NCI-H2107 treated with DMSO at 0.1 percent for 48 hours (cell line): Measurements from ENCODE around the gene AFG1L.
A peak's percentile ranks its signal among the peaks of the same experiment; 100 is the strongest.
"Not testable (repeated sequence)": the region's sequence is repeated elsewhere in the genome, so short reads cannot be mapped to it uniquely, and the experiment has no call there.

ENCODE experiments used
- DNase-seq: peaks from one replicate; lab custom pipeline; 2025; ENCODE audit not compliant: unreplicated experiment; lab: John Stamatoyannopoulos, UW

The AFG1L gene

DNA sequence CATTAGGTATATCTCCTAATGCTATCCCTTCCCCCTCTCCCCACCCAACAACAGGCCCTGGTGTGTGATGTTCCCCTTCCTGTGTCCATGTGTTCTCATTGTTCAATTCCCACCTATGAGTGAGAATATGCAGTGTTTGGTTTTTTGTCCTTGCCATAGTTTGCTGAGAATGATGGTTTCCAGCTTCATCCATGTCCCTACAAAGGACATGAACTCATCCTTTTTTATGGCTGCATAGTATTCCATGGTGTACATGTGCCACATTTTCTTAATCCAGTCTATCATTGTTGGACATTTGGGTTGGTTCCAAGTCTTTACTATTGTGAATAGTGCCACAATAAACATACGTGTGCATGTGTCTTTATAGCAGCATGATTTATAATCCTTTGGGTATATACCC, 154.9 kb downstream of the AFG1L start:
- not testable (repeated sequence) for DNase-seq

DNA sequence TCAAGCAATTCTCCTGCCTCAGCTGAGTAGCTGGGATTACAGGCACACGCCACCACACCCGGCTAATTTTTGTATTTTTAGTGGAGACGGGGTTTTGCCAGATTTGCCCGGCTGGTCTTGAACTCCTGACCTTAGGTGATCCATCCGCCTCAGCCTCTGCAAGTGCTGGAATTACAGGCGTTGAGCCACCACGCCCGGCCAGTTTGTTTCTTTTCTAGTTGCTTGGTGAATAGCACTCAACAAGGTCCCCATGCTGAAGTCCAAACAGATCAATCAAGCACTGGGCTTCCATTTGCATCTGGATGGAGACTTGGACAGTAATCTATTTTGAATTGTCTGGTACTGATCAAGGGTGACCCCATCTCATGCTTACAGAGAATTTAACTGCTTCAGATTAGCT, 157.0 kb downstream of the AFG1L start:
- no peak for DNase-seq

DNA sequence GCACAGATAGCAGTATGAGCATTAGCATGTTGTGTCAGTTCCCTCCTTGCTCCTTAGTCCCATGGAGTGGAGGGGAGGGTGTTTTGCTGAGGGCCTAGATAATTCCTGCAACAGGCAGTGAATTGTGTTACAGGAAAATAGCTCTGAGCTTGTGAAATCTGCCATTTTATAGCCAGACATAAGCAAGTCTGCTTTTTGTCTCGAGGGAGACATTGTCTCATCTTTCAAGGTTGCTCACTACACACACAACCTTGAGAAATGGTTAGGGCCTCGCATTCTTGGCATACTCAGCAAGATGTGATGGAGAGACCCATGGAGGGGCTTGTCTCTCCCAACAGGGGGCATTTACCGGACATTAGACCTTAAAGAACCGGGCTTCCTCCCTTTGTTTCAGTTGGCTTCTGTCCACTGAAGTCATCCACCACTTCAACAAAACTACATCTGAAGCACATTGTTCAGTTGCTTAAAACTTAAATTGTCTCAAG, 157.9 kb downstream of the AFG1L start:
- no peak for DNase-seq

DNA sequence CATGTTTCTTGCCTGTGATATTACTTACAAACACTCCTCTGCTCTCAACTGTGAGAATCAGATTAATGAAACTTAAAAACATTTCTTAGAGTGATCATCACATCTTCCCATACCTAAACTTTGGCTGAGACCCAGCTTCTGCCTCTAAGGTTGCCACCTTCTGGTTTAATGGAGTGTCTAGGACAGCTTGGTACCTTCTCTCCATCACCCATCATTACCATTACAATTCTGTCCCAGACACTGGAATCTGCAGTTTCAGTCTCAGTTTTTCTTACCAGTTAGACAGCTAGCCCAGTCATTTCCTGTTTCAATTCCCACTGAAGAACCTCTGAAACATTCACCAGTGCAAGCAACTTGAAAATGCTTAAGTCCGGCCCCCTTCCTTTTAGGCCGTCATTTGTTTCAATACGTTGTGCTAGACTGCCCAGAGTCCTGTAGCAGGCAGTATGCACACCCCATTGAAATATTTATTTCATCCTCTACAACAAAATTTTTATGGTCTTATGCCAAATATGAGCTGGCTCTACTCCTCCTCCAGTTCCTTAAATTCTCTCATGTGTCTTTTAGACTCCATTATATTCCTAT, 158.8 kb downstream of the AFG1L start:
- no peak for DNase-seq

- no peak for DNase-seq
These were observed 159.5 kb downstream of the AFG1L start for GRCh38 chr6:108454356-108454755.

DNA sequence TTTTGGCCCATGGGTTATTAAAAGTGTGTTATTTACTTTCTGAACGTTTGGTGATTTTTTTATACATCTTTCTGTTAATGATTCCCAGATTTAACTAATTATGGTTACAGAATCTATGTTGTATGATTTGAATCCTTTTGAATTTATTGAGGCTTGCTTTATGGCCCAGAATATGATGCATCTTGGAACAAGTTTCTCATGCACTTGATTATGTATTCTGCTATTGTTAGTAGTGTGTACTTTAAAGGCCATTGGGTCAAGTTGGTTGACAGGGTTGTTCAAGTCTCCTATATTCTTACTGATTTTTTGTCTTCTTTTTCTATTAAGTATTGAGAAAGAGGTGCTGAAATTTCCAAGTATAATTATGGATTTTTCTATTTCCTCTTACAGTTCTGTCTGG, 160.8 kb downstream of the AFG1L start:
- DNase-seq, result no peak

GRCh38 chr6:108463784-108464183, 168.9 kb downstream of the AFG1L start:
- DNase-seq, result no peak

DNA sequence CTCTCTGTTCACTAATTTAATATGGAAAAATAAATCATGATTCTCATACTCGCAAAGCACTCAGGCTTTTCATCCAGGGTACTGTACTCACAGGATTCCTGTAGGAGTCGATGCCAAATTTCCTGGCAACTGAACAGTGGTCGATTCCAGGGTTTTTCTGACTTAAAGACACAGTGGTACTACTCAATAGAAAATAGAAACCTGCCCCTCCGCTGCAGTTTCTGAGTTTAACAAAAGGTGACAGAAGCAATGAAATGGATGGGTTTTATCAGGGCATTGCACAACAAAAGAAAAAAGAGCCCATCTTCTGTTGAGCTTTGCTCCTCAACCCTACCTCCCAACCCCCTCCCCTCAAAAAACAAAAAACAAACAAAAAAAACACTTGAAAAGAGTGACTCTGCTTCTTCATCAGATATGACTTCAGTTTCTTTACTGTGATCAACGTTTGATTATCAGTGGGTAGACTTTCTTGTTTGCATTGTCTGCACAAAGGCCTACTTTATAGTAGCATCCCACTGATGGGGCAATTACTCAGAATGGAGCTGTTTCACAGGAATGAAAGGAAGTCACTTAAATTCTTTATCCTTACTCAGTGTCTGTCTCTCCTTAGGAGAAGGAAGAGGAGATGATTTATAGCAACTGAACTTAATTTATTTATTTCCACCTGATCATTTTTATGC, 169.7 kb downstream of the AFG1L start:
- no peak for DNase-seq

DNA sequence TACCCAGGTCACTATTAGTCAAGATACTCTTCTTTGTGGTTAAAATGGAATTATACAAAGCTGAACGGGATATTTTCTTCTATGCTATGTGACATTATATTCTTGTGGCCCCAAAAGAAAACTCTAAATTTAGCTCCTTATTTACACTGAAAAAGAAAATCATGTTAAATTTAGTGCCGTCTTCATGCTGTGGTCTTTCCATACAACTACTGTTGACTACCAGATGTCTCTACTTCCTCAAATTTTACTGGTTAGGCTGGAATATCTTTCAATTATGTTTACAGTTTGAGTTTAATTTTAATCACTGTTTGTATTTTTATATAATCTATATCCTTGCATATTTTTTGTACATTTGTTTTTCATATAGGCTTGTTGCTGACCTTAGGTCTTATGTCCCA, 170.2 kb downstream of the AFG1L start:
- DNase-seq, result no peak

GRCh38 chr6:108468346-108468745, 173.5 kb downstream of the AFG1L start:
- no peak for DNase-seq

DNA sequence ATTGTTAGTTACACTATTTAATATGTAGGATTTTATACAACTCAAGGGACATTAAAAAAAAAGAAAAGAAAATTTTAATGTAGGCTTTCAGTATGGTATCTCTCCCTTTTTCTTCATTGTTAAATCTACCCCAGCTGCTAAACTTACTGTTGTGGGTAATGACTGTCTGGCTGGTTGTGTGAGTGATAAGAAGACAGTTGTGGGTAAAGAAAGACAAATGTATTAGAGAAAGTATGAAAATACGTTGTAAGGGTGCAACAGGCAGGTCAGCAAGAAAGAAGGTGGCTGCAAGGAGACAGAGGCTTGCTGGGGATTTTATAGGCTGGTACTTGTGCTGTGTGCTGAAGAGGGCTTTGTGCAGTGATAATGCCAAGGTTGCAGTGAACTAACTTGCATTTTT, 174.5 kb downstream of the AFG1L start:
- DNase-seq, result no peak

DNA sequence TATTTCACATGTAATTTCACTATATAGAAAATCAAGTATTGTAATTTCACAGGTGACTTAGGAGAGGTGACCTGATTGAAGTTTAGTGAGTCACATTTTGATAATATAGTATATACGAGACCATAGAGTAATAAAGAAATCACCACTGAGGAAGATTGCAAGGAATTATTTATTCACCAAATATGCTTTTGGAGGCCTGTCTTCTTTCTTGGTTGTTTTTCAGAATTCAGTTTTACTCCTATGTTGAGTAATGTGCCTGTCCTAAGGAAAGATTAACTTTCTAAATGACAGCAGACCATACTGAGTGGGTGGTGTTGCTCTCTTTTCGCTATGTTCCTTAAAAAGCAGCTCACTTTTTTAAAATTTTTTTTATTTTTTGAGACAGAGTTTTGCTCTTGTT, 178.3 kb downstream of the AFG1L start:
- DNase-seq, result no peak

DNA sequence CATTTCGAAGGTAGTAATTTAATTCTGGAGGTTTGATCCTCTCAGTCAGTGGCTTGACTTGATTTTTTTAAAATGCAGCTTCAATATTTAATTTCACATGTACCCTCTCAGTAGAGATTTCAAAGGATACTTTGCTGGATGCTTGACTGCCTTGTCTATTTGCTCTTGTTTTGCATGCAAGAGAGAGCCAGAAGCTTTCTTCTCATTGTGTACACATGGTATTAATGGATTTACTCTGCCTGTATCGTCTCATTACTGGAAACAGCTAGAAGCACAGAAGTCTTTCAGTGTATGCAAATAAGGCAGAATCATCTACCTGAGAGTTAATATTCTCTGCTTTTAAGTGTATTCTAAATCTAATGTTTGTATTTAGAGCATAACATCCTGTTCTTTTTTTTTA, 181.5 kb downstream of the AFG1L start:
- peak; percentile 8 for DNase-seq

DNA sequence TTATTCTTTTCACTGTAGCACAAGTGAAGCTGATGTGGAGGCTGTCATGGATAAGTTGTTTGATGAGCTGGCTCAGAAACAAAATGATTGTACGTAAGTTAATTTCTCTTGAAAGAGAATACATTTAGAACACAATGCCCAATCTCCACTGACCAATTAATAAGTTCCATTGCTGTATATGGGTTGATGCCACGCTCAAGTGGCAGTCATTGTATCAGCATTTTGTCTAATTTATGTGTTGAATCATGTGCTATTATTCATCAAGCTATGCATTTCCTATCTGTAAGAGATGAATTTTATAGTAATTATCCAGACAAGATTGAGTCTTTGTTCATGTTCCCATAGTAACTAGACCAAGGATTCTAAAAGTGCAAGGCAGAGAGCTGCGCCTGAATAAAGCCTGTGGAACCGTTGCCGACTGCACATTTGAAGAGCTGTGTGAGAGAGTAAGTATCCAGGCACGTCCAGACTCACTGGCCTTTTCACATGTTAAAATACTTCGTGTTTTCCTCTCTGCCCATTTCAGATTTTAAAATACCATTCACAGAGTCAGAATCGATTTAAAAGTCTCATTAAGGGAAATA, 182.1 kb downstream of the AFG1L start:
- DNase-seq, result no peak

DNA sequence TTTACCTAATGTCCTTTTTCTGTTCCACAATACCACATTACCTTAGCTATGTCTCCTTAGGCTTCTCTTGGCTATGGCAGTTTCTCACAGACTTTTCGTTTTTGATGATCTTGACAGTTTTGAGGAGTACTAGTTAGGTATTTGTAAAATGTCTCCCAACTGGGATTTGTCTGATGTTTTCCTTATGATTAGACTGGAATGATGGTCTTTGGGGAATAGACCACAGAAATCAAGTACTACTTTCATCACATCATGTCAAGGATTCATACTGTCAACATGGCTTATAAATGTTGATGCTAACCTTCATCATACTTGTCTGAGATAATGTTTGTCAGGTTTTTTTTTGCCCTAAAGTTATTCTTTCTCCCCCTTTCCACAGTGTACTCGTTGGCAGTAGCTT, 187.7 kb downstream of the AFG1L start:
- DNase-seq, result no peak

DNA sequence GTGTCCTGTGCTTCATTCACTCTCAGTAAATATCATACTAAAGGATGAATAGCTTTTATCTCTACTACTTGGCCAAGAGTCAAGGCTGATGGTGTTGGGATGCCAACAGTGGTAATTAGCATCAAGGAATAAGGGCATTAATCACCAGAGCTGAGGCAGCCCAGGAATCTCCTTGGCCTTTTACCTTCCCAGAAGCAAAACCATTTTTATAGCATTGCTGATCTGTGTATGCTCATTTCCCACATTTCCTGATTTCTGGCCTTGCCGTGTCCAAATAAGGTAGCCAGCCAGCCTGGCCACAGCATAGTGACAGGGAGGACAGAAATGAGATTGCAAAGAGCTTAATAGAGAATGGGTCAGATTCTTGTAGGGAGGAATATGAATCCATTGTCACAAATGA, 189.2 kb downstream of the AFG1L start:
- DNase-seq, result no peak

GRCh38 chr6:108489699-108490098, 194.8 kb downstream of the AFG1L start:
- no peak for DNase-seq

GRCh38 chr6:108492131-108492766, 197.4 kb downstream of the AFG1L start:
- peak; percentile 4 for DNase-seq

- no peak for DNase-seq
These were observed 199.6 kb downstream of the AFG1L start for GRCh38 chr6:108494434-108494833.

- no peak for DNase-seq
These were observed 203.0 kb downstream of the AFG1L start for GRCh38 chr6:108497883-108498282.

DNA sequence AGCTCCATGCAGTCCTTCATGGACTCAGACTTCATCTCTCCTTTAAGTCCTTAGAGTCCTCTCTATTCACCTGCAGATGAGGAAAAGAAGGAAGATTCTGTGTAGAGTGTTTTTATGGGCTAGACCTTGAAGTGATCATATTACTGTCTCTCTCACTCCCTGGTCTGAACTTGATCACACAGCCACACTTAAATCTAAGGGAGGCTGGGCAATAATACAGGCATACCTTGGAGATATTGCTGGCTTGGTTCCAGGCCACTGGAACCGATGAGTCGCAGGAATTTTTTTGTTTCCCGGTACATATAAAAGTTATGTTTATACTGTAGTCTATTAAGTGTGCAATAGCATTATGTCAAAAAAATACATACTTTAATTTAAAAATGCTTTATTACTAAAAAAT, 206.7 kb downstream of the AFG1L start:
- DNase-seq, result peak; percentile 11

DNA sequence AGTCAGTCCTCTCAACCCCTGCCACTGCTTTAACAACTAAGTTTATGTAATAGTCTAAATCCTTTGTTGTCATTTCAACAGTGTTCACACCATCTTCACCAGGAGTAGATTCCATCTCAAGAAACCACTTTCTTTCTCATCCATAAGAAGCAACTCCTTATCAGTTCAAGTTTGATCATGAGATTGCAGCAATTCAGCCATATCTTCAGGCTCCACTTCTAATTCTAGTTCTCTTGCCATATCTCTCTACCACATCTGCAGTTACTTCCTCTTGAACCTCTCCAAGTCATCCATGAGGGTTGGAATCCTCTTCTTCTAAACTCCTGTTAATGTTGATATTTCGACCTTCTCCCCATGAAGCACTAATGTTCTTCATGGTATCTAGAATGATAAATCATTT, 208.0 kb downstream of the AFG1L start:
- no peak for DNase-seq
